ENCODE data around the gene DACT1. TPM values are rescaled to one million over a fixed set of nuclear protein-coding genes. Genes with fewer than 3 reads are reported as not detected.

DACT1 gene
- total RNA-seq, 1 donor from 2014 or later: 3.4 TPM

DNA sequence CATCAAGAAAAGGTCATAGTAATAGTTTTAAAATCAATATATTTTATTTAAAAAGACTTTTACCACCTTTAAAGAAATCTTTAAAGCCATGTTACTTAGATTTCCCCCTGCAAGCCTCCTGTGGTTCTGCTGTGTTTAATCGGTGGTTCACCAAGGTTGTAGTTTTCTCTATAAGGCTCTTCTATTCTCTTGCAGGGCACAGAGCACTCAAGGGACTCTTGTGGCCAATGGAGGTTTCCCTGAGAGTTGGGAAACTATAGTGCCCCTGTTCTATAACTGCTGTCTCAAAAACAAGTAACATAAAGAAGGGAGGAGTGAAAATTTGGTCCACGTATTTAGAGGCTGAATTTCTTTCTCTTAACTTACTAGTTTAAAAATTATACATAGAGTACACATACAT lies 25.0 kb downstream of the DACT1 start:
- Histone ChIP-seq H3K4me3 (no peak overlapping the region), H3K27me3 (ENCODE audit: low read depth) (no peaks in the 10 kb centered on the region), H3K4me1 (peaks cover 15% of the 10 kb centered on the region), H3K36me3 (no peaks in the 10 kb centered on the region), H3K9me3 (replicated peaks) (no peaks in the 10 kb centered on the region), H3K27ac (replicated peaks) (no peak overlapping the region)
- intact Hi-C loops (cut with micrococcal nuclease): no loop called here
- no peak for DNase-seq
- TF ChIP-seq, protein P1, sequence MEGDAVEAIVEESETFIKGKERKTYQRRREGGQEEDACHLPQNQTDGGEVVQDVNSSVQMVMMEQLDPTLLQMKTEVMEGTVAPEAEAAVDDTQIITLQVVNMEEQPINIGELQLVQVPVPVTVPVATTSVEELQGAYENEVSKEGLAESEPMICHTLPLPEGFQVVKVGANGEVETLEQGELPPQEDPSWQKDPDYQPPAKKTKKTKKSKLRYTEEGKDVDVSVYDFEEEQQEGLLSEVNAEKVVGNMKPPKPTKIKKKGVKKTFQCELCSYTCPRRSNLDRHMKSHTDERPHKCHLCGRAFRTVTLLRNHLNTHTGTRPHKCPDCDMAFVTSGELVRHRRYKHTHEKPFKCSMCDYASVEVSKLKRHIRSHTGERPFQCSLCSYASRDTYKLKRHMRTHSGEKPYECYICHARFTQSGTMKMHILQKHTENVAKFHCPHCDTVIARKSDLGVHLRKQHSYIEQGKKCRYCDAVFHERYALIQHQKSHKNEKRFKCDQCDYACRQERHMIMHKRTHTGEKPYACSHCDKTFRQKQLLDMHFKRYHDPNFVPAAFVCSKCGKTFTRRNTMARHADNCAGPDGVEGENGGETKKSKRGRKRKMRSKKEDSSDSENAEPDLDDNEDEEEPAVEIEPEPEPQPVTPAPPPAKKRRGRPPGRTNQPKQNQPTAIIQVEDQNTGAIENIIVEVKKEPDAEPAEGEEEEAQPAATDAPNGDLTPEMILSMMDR (IDR thresholded peaks at IDR 0.05; ENCODE audit: borderline replicate concordance): no peak

DNA sequence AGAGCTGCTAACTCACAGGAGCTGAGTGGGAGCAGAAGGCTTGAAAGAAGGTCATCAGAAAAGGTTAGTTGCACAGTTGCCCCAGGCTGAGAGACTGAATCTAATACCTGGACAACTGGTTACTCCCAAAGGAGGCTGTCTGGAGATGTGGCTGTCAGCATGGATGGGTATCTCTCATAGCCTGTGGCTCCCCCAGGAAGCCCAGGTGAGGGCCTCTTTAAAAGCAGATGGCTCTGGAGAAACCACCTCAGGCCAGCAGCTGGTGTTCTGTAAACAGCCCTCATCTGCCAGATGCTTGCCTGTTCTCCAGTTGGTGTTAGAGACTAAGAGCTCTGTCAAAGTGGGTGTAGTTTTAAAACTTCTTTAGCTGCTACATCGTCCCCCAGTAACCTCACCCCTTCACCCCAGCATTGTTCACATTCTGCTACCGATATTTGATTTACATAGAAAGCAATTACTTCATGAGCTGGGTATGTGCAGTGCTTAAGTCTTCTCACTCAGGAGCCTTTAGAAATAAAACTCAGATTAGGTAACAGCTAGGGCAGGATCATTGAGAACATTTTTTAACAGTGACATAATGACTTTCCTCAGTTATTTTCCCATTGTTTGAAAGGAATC lies 25.8 kb downstream of the DACT1 start:
- no peak for DNase-seq
- H3K36me3 ChIP-seq: no peaks in the 10 kb centered on the region
- no peak overlapping the region for H3K4me3 ChIP-seq
- intact Hi-C loops (cut with micrococcal nuclease): no loop called here
- peaks cover 17% of the 10 kb centered on the region for H3K4me1 ChIP-seq
- TF ChIP-seq, protein P1 (IDR thresholded peaks at IDR 0.05; ENCODE audit: borderline replicate concordance): no peak
- H3K27me3 ChIP-seq (ENCODE audit: low read depth): no peaks in the 10 kb centered on the region
- no peaks in the 10 kb centered on the region for H3K9me3 ChIP-seq (replicated peaks)
- H3K27ac ChIP-seq (replicated peaks): no peak overlapping the region

DNA sequence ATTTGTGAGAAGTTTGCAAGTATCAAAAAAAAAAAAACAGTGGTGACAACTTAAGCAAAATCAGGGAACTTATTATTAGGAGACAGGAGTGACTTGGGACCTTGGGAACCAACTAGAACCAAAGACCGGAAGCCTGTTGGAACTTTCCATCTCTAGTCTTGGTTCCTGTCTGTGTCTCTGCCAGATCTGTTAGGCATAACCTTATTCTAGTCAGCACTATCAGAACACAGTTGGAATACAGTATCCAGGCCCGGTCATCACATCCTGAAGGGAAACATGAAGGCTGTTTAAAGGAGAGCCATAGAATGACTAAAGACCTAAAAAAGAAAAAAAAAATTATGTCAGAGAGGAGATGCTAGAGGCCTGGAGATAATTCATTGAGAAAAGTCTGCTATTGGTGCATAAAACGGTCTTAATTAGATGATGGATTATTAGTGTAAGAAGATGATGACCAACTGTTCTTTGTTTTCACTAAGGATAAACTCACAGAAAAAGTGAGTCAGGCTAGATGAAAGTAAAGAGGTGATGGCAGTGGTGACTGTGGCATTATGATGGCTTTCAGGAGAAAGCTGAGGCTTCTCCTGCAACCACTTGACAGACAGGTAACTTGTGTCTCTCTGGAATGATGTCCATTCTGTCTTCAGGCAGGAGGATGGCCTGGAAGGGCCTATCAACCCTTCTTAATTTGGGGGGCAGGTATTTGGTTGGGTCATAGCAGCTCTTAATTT lies 28.2 kb downstream of the DACT1 start:
- intact Hi-C loops (cut with micrococcal nuclease): no loop called here
- Histone ChIP-seq H3K4me3 (no peak overlapping the region), H3K9me3 (replicated peaks) (no peaks in the 10 kb centered on the region), H3K4me1 (peaks cover 20% of the 10 kb centered on the region), H3K36me3 (no peaks in the 10 kb centered on the region), H3K27me3 (ENCODE audit: low read depth) (no peaks in the 10 kb centered on the region), H3K27ac (replicated peaks) (no peak overlapping the region)
- TF ChIP-seq, protein P1 (IDR thresholded peaks at IDR 0.05; ENCODE audit: borderline replicate concordance): no peak
- DNase-seq: no peak

DNA sequence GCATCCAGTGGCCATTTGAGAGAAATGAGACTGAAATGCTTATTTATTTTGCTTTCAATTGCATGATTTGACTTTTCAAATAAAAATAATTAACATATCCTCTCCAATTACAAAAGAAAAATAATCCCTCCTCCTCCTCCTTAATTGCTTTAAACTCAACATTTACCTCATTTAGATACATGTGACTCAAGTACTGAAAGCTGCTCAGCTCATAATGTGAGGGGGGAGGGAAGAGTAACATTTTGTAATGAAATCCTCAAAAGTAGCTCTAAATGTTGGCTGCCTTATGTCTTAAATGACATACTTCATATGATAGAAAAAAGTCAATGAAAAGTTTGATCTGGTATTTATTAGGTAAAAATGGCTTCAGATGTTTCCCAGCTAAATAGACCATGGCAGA lies 29.0 kb downstream of the DACT1 start:
- H3K4me3 ChIP-seq: no peak overlapping the region
- no peak overlapping the region for H3K27ac ChIP-seq (replicated peaks)
- DNase-seq: no peak
- intact Hi-C loops (cut with micrococcal nuclease): no loop called here
- no peaks in the 10 kb centered on the region for H3K27me3 ChIP-seq (ENCODE audit: low read depth)
- peaks cover 20% of the 10 kb centered on the region for H3K4me1 ChIP-seq
- TF ChIP-seq, protein P1 (IDR thresholded peaks at IDR 0.05; ENCODE audit: borderline replicate concordance): no peak
- H3K36me3 ChIP-seq: no peaks in the 10 kb centered on the region
- H3K9me3 ChIP-seq (replicated peaks): no peaks in the 10 kb centered on the region

DNA sequence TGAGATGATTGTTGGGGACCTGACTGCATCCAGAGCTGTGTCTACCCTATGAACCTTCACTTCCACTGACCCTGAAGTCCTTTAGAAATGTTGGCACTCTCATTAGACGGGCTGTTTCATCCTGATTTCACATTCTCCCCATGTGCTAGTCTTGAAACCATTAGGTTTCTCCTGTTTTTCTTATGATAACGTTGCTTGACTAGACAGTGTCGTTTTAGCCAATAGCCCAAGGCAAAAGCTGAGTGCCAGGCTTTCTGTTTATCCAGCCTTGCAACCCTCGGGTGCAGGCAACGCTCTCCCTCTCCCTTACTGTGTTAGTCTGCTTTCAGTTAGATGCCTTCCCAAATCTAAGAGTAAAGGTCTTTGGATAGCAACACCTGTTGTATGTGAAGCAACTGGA lies 30.1 kb downstream of the DACT1 start:
- Histone ChIP-seq H3K27ac (replicated peaks) (no peak overlapping the region), H3K4me1 (peaks cover 20% of the 10 kb centered on the region), H3K9me3 (replicated peaks) (no peaks in the 10 kb centered on the region), H3K27me3 (ENCODE audit: low read depth) (no peaks in the 10 kb centered on the region), H3K4me3 (no peak overlapping the region), H3K36me3 (no peaks in the 10 kb centered on the region)
- TF ChIP-seq, protein P1 (IDR thresholded peaks at IDR 0.05; ENCODE audit: borderline replicate concordance): no peak
- intact Hi-C loops (cut with micrococcal nuclease): no loop called here
- DNase-seq: no peak

Measured in left ventricle myocardium inferior (tissue), 1 donor.